Heart left ventricle (tissue), 16 donors: ENCODE measurements around the gene EXOC5. TPM values are rescaled to one million over a fixed set of nuclear protein-coding genes. Genes with fewer than 3 reads are reported as not detected.

Source experiments
- ATAC-seq, 4 donors: fragments of 200-7000 bp; cut with Tn5 transposase; one replicate each; pipeline ENCODE4 v1.9.1; 2020 to 2022; ENCODE audit warnings: moderate library complexity in 4 of 4, mild to moderate bottlenecking in 3 of 4, moderate number of reproducible peaks in 1 of 4
- DNase-seq, 5 donors: peaks; one replicate each; pipeline ENCODE4 v3.0.0-alpha.2; 2020
- H3K27ac ChIP-seq, 12 donors: fragments of 200-600 bp; sonication (generic) in 4 of 12; one replicate each; pipeline versions ENCODE4 v1.5.0 to v1.8.0; 2016 to 2022; ENCODE audit warnings: mild to moderate bottlenecking in 2 of 12
- H3K27me3 ChIP-seq, 9 donors: fragments of 200-600 bp; sonication (generic) in 2 of 9; one replicate each; pipeline versions ENCODE4 v1.5.1 to v1.8.0; 2016 to 2022; ENCODE audit warnings: mild to moderate bottlenecking in 3 of 9
- H3K36me3 ChIP-seq, 9 donors: fragments of 200-600 bp; sonication (generic) in 2 of 9; one replicate each; pipeline versions ENCODE4 v1.5.0 to v1.8.0; 2018 to 2022; ENCODE audit warnings: mild to moderate bottlenecking in 2 of 9
- H3K4me1 ChIP-seq, 12 donors: fragments of 200-600 bp; sonication (generic) in 4 of 12; one replicate each; pipeline versions ENCODE4 v1.5.0 to v1.8.0; 2016 to 2022; ENCODE audit warnings: mild to moderate bottlenecking in 3 of 12
- H3K4me3 ChIP-seq, 12 donors: fragments of 200-600 bp; sonication (generic) in 4 of 12; one replicate each; pipeline versions ENCODE4 v1.5.0 to v1.8.0; 2017 to 2022; ENCODE audit warnings: mild to moderate bottlenecking in 9 of 12, moderate library complexity in 4 of 12
- H3K9me3 ChIP-seq, 12 donors: fragments of 200-600 bp; sonication (generic) in 4 of 12; one replicate each; pipeline versions ENCODE4 v1.5.0 to v1.8.0; 2016 to 2022; ENCODE audit warnings: mild to moderate bottlenecking in 1 of 12
- CTCF ChIP-seq, 12 donors: fragments of 200-600 bp; sonication (generic) in 4 of 12; IDR thresholded peaks; one replicate each; pipeline versions ENCODE4 v1.5.0 to v1.8.0; 2018 to 2022; ENCODE audit warnings: antibody characterized with exemption in 12 of 12, mild to moderate bottlenecking in 5 of 12
- POLR2A ChIP-seq, 2 donors: fragments of 450-650 bp; IDR thresholded peaks; one replicate each; pipeline ENCODE4 v1.6.1; 2017; ENCODE audit warnings: antibody characterized with exemption in 2 of 2, mild to moderate bottlenecking in 2 of 2, moderate library complexity in 2 of 2
- WGBS, 4 donors: extraction: QIAGEN DNeasy Blood & Tissue Kit in 2 of 4; methylation state at CpG; one replicate each; pipeline versions ENCODE4 v1.1.5 to v1.1.7; 2013 to 2018; 5-methylcytosine and 5-hydroxymethylcytosine counted together
- intact Hi-C, 10 donors: fragments of 100-400 bp; cut with DNase I; formaldehyde crosslinking; loops; one replicate each; pipeline versions ENCODE4 v1.11.1 to v1.14.2; 2022
- polyA plus RNA-seq, 2 donors: library from polyadenylated mRNA; stranded (reverse); fragments of 200-250 nt; gene quantifications; one replicate each; pipeline ENCODE4 v1.2.3, GENCODE V29; 2013
- total RNA-seq, 9 donors: library from RNA; depleted of rRNA in 2 of 9; stranded (reverse); fragments of >200 nt in 2 of 9; fragmentation: NEBNext Ultra II Directional in 3 of 9; extraction: Animal tissue kit (Norgen Biotek cat#: 25700) in 3 of 9; gene quantifications; one replicate each; pipeline versions ENCODE4 v1.1.0 to v1.2.4, GENCODE V29; 2016 to 2023
- donor health status: ischemic (EF 13 %, LVEDD 7.1; RV severe dilation, severe dysfunction).
- donor health status: healthy with polysubstance abuse.
- donor health status: DM: no; HTN: yes; CAD: no.
- donor health status: DM: no; HTN: no; CAD: no.
- donor health status: ischemic (EF 25% LVEDD 6.9; RV normal size, moderate dysfunction).
- donor health status: ischemic (EF 25% LVEDD 5.7; RV mildly dilated, moderate dysfunction).
- donor health status: healthy.
- donor health status: DM: yes; HTN: yes; CAD: no.
- donor health status: ischemic (EF 35%, LVEDD 5.7; RV mildly dilated, moderate dysfunction).
- donor health status: nonischemic (EF 11% LVEDD 7.7; RV severe dilation, severe dysfunction).
- donor health status: DM: yes; HTN: yes; CAD: no.
- donor health status: PGD.
- donor health status: ischemic (EF 29% LVEDD 5.4; RV normal size, mild dysfunction).
- donor health status: nonischemic (EF 23%, LVEDD 6.1; RV moderate dilation, normal function).

Gene EXOC5
- total and polyA plus RNA-seq, 11 donors = 6.1 to 74.8 (median 52.7) TPM

- Histone ChIP-seq H3K27me3 (no peaks in the 10 kb centered on the region), H3K36me3 (peaks cover 0 to 43% (median 30%) of the 10 kb centered on the region in 9 donors), H3K9me3 (no peaks in the 10 kb centered on the region), H3K4me3 (no peak overlapping the region), H3K27ac (no peak overlapping the region), H3K4me1 (peaks cover 0 to 34% (median 22%) of the 10 kb centered on the region in 12 donors)
- intact Hi-C loops = no loop called here
- TF ChIP-seq CTCF (IDR thresholded peaks at IDR 0.05) (no peak), POLR2A (IDR thresholded peaks at IDR 0.05) (no peak)
- ATAC-seq (no peak), DNase-seq (no peak)
- 90 to 98% (median 94%) methylated on average over 1 of the region's 1 CpG for WGBS, 4 donors
Measured at GRCh38 chr14:57273236-57273635, 4.5 kb upstream of the EXOC5 start.

- Histone ChIP-seq H3K27me3 (no peaks in the 10 kb centered on the region), H3K9me3 (no peaks in the 10 kb centered on the region), H3K27ac (peak overlapping the region in 5 of 12 donors; percentile 0 to 97 (median 22)), H3K36me3 (no peaks in the 10 kb centered on the region), H3K4me1 (peaks cover 0 to 51% (median 39%) of the 10 kb centered on the region in 12 donors), H3K4me3 (peak overlapping the region in 3 of 12 donors; percentile 1 to 13 (median 5))
- TF ChIP-seq POLR2A (IDR thresholded peaks at IDR 0.05) (no peak), CTCF (IDR thresholded peaks at IDR 0.05) (no peak)
- WGBS, 4 donors = 28 to 50% (median 37%) methylated on average over 2 of the region's 2 CpGs
- intact Hi-C loops = loop anchor here in 1 of 10 donors (10.0 kb wide), 1 partner anchor 129 kb away; the partner anchor contains the start of gene NAA30
- no peak for DNase-seq
- ATAC-seq = no peak
Measured at GRCh38 chr14:57266065-57266464, 2.6 kb downstream of the EXOC5 start.

- intact Hi-C loops = loop anchor here in 1 of 10 donors (10.0 kb wide), 1 partner anchor 133 kb away; the partner anchor contains the start of gene NAA30
Measured at GRCh38 chr14:57262117-57262516, 6.6 kb downstream of the EXOC5 start.

GRCh38 chr14:57261604-57262003 lies 7.1 kb downstream of the EXOC5 start:
- ATAC-seq = no peak
- H3K4me1 ChIP-seq = peaks cover 0 to 23% (median 13%) of the 10 kb centered on the region in 12 donors
- H3K27me3 ChIP-seq = no peaks in the 10 kb centered on the region
- TF ChIP-seq POLR2A (IDR thresholded peaks at IDR 0.05) (no peak), CTCF (IDR thresholded peaks at IDR 0.05) (no peak)
- intact Hi-C loops = loop anchor here in 1 of 10 donors (10.0 kb wide), 1 partner anchor 133 kb away; the partner anchor contains the start of gene NAA30
- H3K27ac ChIP-seq = no peak overlapping the region
- H3K9me3 ChIP-seq = peaks cover 0 to 6% (median 0%) of the 10 kb centered on the region in 12 donors
- H3K4me3 ChIP-seq = no peak overlapping the region
- H3K36me3 ChIP-seq = no peaks in the 10 kb centered on the region
- no peak for DNase-seq

More at GRCh38 chr14:57262117-57262516, 6.6 kb downstream of the EXOC5 start:
- H3K4me3 ChIP-seq = no peak overlapping the region
- H3K27me3 ChIP-seq = no peaks in the 10 kb centered on the region
- H3K4me1 ChIP-seq = peaks cover 0 to 28% (median 18%) of the 10 kb centered on the region in 12 donors
- no peak overlapping the region for H3K27ac ChIP-seq
- TF ChIP-seq POLR2A (IDR thresholded peaks at IDR 0.05) (no peak), CTCF (IDR thresholded peaks at IDR 0.05) (no peak)
- DNase-seq (no peak), ATAC-seq (no peak)
- H3K36me3 ChIP-seq = no peaks in the 10 kb centered on the region
- peaks cover 0 to 6% (median 0%) of the 10 kb centered on the region in 12 donors for H3K9me3 ChIP-seq
